C4-2B (cell line): Measurements from ENCODE around the gene POLN.

Experiments used
- H3K27ac ChIP-seq: fragments of 450-650 bp; 2 replicates; pipeline ENCODE4 v1.5.1; 2017
- CTCF ChIP-seq: fragments of 450-650 bp; conservative IDR thresholded peaks from 2 replicates; pipeline ENCODE4 v1.5.1; 2017; ENCODE audit warnings: mild to moderate bottlenecking
- ZFX ChIP-seq: fragments of 450-650 bp; IDR thresholded peaks from 2 replicates; pipeline ENCODE4 v1.6.1; 2017

The POLN gene

GRCh38 chr4:2054217-2054616 lies 187.7 kb downstream of the POLN start:
- H3K27ac ChIP-seq, result no peak overlapping the region
- TF ChIP-seq ZFX (no peak), CTCF (no peak)

GRCh38 chr4:2051086-2051485 lies 190.8 kb downstream of the POLN start:
- H3K27ac ChIP-seq, result no peak overlapping the region

GRCh38 chr4:2049811-2050210 lies 192.1 kb downstream of the POLN start:
- H3K27ac ChIP-seq, result no peak overlapping the region
- no peak for TF ChIP-seq ZFX
- TF ChIP-seq CTCF, result no peak

More at GRCh38 chr4:2051086-2051485, 190.8 kb downstream of the POLN start:
- TF ChIP-seq CTCF (no peak), ZFX (no peak)

- H3K27ac ChIP-seq, result no peak overlapping the region
- no peak for TF ChIP-seq ZFX
Measured at GRCh38 chr4:2049381-2049780, 192.5 kb downstream of the POLN start.

DNA sequence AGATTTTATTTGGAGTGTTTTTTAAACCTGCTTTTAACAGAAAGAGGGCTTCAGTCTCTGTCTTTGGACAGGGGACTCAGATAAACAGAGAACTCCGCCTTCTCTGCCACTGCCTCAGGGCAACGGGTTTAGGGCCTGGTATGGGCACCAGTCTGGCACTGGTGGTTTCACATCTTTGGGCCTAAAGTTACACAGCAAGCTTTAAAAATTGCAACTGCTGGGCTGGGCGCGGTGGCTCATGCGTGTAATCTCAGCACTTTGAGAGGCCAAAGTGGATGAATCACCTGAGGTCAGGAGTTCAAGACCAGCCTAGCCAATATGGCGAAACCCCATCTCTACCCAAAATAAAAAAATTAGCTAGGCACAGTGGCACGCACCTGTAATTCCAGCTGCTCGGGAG lies 193.1 kb downstream of the POLN start:
- no peak overlapping the region for H3K27ac ChIP-seq
- TF ChIP-seq CTCF (no peak), ZFX (no peak)

DNA sequence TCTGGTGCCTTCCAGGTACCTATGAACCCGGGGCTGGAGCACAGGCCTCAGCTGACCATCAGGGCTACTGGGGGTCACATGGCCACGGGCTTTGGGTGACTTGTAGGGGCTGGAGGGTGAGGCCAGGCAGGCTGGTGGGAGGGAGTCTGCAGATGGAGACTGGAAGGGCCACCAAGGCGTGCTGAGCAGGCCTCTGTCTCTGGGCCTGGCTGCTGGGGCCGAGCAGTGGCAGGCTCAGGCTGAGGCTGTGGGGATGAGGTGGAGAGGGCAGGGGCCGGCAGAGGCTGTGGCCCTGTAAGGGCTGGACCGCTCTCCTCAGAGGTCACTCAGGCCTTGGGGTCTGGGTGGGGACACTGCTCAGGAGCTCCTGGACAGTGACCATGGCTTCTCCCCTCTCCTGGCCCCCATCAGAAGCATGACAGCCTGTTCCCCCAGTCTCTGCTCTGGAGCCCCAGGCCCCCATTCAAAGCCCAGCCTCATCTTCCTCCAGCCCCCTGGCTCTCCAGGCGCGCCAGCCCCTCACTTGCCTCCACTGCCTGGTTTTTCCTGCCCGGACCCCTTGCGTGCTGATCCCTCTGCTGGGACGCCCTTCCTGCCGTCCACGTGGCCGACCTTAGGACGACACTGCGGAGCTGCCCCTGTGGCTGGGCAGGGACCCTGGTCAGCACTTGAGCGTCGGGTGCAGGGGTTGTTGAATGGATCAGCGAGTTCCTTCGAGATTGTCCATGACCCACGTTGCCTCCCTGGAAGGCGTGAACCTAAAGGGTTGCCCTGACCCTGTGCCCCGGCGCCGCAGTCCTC lies 193.9 kb downstream of the POLN start:
- TF ChIP-seq ZFX (no peak), CTCF (no peak)
- H3K27ac ChIP-seq, result no peak overlapping the region

DNA sequence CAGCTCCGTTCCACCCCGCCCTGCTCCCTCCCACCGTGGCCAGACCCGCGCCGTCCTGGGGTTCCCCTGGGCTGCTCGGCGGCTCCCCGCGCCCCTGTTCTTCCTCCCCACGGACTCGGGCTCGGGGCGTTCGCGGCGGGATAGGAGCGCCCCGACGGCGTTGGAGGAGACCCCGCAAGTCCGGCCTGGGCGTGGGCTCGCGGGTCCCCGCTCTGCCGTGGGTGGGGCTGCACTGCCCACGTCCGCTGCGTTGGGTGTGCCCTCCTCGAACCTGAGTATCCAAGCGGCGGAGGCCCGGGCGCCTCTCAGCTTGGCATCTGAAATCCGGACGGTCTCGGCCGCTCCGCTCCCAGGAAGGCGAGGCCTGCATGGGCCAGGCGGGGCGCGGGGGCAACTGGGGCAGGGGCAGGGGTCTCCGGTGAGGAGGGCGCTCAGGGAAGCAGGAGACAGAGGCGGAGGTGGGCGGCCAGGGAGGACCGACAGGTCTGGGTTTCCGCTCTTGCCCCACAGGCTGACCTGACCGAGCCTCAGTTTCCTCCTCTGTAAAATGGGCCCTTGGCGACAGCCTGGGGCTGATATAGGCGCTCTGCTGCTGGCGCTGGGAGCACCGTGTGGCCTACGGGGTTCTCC lies 194.8 kb downstream of the POLN start:
- TF ChIP-seq CTCF (no peak), ZFX (no peak)
- no peak overlapping the region for H3K27ac ChIP-seq
